Hindlimb muscle (tissue), 1 donor: ENCODE measurements around the gene ARMS2. TPM values are rescaled to one million over a fixed set of nuclear protein-coding genes. Genes with fewer than 3 reads are reported as not detected.

ENCODE experiments used
- DNase-seq: peaks from one replicate; pipeline ENCODE4 v3.0.0-alpha.2; 2013
- polyA plus RNA-seq: library from polyadenylated mRNA; unstranded; fragments of 120-200 nt; gene quantifications from one replicate; pipeline ENCODE4 v1.2.1, GENCODE V29; 2013; ENCODE audit not compliant: insufficient read length

ARMS2 gene
- polyA plus RNA-seq, 1 donor: not detected

DNA sequence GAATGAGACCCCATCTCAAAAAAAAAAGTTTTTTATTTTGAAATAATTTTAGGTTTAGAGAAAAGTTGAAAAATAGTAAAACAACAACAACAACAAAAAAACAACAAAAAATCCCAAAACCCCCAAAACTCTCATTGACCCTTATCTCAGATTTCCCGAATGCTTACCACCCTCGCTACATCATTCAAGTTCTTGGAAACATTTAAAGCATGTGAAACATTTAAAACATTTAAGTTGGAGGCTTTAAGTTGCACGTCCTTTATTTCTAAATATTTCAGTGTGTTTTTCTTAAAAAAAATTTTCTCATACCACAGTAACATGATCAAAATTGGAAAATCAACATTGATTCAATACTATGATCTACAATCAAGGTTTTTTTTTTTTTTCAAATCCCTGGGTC is 382 bp upstream of the ARMS2 start:
- no peak for DNase-seq

DNA sequence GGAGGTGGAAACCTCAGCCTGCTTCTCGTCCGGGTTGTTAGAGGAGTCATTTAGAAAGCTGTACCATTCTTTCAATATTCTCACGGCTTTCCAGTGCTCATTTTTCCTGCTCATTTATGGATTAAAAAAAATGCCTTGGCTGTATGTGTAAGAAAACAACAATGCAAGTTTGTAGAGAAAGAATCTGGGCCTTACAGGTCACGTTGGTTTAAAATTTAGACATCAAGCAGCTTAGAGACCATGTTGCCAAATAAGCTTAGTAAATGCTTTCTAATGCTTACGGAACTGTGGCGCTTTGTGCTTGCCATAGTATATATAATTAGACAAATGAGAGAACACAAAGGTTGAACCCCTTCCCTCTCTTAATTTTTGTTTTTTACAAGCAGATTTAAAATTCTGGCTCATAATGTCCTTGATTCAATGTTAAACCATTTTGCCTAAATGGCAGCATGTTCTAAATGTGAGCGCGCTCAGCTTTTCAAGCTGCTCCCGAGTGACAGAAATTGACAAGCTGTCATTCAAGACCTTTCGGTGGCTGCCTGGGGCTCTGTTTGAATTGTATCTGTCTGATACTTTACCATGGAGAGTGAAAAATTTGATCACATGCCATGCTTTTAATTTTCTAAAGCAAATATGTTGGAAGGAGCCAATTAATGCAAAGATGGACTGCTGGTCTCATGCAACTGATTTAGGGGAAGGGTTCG is 1.1 kb downstream of the ARMS2 start:
- DNase-seq: no peak

DNA sequence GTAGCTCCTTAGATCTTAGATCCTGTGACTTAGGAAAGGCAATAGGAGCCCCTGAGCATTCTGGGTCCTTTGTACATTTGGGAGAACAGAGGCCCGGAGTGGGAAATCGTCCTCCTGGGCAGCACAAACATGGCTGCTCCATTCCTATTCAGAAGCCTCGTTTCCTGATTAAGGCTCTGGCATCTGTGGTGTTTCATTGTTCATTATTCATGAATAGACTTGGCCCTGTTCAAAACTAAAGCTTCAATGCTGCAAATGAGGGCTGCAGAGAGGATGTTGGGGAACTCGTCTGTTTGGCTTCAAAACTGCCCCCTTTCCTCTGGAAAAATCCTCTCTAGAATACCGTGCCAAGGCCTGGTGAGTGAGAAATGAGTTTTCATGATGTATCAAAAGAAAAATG is 3.5 kb downstream of the ARMS2 start:
- no peak for DNase-seq

DNA sequence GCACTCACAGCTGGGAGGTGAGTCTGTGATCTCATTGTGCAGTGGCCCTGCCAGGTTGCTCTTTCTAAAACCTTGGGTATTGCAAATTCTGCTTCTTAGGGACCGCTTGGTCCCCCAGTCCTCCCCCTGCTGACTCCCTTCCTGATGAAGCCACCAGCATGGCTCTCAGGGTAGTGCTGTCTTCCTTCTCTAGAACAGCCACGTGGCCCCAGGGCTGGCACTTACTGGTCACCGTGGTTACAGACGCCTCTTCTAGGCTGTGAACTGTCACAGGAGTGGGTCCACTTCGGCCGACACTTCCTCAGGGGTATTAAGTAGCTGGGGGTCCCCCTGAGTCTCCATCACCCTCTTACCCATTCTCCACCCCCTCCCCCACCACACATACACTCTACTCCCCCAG is 4.2 kb downstream of the ARMS2 start:
- no peak for DNase-seq

DNA sequence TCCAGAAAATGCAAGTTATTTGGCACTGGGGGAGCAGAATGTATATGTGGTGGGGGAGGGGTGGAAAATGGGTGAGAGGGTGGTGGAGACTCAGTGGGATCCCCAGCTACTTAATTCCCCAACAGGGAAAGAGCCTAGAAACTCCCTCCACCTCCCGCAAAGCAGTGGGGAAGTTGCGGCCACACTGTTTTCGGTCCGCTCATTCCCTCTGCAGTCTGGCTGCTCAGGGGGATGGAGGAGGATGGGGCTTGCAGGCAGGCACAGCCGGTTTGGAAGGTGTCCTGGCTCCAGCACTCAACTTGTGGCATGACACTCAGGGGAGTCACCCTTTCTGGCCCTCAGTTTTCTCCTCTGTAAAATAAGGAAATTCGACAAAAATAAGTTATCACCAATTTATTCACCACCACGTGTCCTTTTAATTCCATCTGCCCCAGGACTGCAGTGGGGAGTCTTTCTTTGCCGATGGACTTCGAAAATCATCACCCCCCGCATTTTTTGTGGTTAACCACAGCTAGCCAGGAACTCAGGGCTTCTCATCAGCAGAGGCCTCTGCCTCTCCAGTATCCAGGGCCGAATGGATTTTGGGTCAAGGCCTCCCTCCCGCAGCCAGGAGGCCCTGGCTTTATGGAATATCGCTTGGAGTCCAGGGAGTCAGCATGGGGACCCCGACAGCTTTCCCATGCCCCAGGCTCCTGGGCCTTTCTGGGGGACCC is 5.3 kb downstream of the ARMS2 start:
- no peak for DNase-seq

DNA sequence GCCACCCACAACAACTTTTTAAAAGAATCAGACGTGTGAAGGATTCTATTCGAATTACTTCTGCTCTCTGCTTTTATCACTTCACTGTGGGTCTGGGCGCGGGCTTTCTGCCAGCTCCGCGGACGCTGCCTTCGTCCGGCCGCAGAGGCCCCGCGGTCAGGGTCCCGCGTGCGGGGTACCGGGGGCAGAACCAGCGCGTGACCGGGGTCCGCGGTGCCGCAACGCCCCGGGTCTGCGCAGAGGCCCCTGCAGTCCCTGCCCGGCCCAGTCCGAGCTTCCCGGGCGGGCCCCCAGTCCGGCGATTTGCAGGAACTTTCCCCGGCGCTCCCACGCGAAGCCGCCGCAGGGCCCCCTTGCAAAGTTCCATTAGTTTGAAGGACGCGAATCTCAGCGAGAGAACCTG is 6.4 kb downstream of the ARMS2 start:
- DNase-seq: no peak

DNA sequence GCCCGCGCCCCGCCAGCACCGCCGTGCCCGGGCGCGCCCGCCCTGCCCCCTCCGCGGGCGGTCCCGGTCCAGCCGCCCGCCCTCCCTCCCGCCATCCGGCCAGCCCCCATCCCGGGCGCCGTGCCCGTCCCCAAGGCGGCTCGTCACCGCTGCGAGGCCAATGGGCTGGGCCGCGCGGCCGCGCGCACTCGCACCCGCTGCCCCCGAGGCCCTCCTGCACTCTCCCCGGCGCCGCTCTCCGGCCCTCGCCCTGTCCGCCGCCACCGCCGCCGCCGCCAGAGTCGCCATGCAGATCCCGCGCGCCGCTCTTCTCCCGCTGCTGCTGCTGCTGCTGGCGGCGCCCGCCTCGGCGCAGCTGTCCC is 6.9 kb downstream of the ARMS2 start, which contains the start of gene HTRA1:
HTRA1 (plus strand) TSS at position 187 of the 362 bp plus-strand sequence; CDS start at position 287, 100 bp downstream.
- peak; percentile 79 for DNase-seq

DNA sequence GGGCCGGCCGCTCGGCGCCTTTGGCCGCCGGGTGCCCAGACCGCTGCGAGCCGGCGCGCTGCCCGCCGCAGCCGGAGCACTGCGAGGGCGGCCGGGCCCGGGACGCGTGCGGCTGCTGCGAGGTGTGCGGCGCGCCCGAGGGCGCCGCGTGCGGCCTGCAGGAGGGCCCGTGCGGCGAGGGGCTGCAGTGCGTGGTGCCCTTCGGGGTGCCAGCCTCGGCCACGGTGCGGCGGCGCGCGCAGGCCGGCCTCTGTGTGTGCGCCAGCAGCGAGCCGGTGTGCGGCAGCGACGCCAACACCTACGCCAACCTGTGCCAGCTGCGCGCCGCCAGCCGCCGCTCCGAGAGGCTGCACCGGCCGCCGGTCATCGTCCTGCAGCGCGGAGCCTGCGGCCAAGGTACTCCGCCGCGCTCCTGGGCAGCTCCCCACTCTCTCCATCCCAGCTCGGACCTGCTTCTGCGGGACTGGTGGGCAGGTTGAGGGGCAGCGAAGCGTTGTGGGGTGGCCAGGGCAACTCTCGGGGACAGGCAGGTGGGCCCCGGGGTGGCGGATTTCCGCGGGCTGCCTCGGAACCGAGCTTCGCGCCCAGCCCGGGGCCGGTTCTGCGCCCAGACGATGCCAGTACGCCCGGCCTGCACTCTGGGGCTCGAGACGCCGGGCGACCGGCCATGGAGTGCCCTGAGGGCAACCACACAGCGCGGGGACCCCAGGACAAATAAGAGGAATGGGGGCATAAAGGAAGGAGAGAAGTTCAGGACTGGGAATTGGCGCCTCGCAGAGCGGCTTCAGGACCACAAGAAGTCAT is 7.5 kb downstream of the ARMS2 start:
- DNase-seq: no peak

DNA sequence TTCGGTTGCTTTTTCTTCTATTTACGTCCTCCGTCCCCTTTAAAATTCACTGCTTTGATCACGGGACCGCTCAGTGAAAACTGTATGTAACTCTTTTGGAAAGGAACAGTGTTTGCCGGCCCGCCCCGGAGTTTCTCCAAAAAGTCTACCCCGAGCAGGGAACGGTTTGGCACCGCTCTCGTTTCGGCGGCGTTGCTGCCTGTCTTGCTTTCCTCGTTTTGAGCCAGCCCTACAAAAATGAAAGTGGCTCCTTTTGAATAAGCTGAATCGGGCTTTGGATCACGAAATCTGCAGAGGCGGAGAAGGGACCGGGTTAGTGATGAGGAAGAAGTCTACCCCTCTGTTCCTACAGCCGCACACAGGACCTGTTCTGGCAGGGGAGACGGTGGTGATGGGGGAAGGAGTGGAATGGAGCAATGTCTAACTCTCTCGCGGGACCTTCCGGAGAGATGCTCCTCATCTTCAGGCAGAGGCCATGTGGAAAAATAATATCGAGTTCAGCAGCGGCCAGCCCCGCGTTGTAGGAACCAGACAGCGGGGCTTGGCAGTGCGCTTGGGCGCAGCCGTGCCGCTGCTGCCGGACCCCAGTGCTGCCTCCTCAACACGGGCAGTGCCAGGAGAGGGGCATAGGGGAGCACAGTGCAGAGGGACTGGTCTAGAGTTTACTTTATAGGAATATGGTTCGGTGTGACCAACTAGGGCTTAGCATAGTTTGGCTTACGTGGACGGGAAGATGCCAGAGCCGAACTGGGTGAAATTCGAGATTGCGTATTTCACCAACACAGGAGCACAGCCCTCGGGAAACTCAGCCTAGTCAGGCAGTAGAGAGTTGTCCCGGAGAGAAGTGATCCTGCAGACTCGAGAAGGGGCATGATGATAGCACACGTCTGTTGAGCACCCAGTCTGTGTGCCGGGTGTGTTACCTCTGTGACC is 8.3 kb downstream of the ARMS2 start:
- DNase-seq: peak; percentile 79

DNA sequence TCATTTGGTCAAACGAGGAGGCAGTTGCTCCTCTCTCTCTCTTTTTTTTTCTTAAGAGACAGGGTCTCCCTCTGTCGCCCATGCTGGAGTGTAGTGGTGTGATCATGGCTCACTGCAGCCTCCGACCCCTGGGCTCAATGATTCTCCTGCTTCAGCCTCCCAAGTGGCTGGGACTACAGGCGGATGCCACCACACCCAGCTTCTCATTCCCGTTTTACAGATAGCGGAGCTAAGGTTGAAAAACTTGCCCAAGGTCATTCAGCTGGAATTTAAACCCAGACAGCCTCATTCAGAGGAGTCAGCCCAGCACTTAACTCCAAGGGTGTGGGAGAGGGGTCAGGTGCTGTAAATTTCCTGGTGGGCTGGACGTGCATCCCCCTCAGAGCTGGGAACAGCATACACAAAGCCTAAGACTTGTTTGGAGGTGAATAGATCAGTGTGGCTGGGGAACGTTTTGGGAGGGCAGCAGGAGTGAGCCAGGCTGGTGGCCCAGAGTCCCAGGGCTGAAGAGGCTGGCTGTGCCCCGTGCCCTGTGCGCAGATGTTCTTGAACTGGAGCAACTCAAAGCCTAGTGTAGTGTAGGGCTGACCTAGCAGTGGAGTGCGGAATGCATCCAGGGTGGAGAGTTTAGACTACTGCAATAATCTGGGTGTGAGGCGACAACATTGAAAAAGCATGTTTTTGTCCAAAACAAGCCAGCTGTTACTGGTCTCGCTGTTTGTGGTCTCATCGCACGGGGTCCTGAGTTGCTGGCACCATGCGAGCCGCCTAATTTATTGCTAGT is 9.2 kb downstream of the ARMS2 start:
- DNase-seq: no peak

DNA sequence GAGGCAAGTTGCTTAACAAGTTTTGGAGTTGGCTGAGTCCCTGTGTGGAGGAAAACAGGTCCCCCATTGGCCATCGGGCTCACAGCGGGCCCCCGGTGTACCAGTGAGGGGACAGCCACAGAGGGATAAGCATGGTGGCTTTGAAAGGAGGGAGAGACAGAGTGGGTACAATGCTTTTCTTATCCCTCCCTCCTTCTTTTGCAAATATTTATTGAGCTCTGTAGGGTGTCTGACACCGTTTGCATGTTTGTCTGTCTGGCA is 9.7 kb downstream of the ARMS2 start:
- DNase-seq: no peak

DNA sequence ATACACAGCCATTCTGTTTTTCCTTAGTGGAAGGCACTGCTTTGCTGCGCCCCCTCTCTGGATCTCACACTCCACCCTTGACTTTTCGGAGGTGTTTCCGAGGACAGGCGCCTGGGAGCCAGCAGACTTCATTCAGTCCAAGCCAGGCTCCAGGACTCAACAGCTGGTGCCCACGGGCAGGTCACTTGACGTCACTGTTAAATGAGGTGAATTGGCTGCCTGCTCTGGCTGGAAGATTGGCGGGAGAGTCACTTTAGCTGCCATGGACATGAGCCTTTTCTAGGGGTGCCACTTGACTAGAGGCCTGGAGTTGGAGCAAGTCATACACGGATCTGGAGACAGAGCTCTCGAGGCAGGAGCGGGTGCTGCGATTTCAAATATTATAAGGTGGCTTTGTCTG is 10.1 kb downstream of the ARMS2 start:
- no peak for DNase-seq

DNA sequence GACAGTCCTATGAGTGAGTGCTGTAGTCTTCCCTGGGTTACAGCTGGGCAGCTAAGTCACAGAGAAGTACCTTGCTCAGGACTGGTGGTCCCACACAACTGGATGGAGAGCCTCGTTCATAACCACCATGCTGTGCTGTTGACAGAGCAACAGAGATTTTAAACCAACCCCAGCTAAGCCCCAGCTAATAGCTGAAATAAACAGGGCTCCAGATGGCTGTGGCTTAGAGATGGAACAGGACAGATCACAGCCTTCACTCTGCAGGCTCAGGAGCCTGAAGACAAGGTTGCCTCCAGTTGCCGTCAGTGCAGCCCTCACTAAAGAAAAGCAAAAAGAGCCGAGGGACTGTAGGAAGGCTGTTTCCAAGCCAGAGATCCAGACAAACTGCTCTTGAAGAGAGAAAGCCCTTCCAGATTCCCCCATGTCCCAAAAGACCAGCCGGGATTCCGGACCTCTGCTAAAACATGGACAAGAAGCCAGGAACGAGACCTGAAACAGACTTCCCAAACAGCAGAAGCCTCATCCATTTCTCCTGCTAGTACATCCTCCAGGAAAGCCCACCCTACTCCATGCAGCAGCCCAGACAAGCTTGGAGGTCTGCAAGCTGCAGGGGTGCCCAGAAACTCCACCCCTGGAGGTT is 11.1 kb downstream of the ARMS2 start:
- DNase-seq: no peak

DNA sequence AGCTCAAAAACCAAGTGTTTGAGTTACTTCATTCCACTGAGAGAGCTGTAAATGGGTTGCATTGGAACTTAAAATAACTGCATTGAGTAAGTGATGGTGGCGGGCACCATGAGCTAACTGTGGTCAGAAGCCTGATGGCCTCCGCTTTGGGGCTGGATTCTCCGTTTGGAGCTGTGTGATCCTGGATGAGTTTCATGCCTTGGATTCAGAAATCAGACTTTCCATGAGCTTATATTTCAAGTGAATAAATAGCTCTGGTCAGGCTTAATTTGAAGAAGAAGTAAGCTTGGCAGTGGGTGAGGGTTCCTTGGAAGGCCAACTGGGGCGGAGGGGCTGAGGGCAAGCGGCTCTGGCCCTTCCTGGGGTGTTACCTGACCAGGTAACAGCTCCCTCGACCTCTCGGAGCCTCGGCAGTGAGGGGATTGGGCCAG is 12.5 kb downstream of the ARMS2 start:
- DNase-seq: no peak

DNA sequence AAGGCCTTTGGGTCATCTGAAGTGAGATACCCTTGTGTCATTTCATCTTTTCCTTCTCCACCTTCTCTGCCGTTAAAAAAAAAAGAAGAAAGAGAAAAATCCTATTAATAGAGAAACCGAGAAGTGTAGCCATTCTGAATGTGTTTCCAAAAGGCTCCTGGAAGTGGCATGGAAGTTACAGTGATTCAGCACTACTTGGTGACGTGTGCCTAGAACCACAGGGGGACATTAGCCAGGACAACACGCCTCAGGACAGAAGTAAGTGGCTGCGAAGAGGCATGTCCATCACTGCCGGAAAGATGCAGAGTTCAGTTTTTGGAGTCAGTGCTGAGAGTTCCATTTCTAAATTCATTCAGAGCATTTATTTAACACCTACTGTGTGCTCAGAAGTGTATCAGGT is 13.2 kb downstream of the ARMS2 start:
- no peak for DNase-seq

DNA sequence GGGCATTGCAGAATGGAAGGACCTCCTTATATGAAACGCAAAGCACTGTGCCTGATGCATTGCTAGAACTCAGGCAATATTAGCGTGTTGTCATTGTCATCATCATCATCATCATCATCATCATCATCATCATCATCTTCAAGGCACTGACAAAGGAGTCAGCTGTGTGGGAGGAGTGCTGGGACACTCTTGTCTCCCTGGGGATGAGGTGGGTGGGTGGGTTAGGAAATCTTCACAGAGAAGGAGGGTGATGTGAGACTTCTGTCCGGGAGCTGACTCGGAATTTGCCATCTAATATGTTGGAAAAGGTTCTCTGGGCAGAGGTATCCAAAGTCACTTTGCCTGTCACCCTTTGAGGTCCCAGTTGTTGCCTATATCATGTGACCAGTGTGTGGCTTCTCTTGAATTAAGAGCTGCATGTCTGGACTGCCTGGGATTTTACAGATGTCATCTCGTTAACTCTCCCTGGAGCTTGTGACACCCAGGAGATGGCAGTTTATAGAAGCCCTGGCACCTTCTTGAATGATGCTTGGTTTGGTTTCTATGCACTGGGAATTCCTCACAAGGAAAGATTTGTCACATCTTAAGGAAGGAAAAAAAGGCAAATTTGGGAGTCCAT is 14.0 kb downstream of the ARMS2 start:
- no peak for DNase-seq

DNA sequence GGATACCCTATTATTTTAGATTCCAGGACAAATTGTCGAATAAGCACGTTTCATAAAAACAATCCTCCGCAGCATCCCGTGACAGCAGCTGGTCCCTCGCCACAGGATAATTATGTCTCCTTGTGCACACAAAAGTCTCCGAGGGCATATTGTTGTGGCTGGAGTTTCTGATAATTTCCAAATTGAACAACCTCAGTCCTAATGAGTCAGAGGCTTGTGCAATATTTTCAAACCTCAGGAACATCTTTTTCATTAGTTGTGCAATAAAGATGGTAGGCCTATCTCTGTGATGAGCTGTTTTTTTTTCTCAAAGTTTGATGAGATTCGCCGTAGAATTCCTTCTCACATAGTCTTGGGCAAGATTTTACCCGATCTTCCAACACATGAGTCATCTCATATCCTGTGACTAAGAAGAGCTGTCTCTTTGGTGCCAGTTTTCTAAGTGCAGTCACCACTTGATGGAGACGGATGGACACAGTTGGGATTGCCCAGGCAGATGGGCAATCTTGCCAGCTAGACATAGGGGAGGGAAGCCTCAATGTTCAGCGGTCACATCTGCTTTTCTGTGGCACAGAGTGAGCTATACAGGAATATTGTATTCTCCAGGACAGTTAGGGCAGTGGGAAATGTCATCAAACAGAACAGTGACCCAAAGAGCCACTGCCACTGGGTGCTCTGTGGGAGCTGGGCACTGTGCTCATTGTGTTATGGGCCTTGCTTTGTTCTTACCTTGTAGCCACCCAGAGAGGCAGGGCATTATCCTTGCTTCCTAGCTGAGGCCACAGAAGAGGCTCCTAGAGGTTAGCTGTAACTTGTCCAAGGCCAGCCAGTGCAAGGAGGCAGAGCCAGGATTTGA is 14.7 kb downstream of the ARMS2 start:
- no peak for DNase-seq

DNA sequence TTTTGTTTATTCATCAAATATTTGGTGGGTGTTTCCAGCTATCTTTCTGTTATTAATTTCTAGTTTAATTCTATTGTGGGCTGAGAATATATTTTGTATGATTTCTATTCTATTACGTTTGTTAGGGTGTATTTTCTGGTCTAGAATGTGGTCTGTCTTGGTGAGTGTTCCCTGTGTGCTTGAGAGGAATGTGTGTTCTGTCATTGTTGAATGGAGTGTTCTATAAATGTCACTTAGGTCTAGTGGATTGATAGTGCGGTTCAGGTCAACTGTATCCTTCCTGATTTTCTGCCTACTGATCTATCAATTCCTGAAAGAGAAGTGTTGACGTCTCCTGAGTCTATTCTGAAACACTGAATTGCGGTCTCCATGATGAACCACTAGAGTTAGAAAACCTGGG is 15.4 kb downstream of the ARMS2 start:
- no peak for DNase-seq

DNA sequence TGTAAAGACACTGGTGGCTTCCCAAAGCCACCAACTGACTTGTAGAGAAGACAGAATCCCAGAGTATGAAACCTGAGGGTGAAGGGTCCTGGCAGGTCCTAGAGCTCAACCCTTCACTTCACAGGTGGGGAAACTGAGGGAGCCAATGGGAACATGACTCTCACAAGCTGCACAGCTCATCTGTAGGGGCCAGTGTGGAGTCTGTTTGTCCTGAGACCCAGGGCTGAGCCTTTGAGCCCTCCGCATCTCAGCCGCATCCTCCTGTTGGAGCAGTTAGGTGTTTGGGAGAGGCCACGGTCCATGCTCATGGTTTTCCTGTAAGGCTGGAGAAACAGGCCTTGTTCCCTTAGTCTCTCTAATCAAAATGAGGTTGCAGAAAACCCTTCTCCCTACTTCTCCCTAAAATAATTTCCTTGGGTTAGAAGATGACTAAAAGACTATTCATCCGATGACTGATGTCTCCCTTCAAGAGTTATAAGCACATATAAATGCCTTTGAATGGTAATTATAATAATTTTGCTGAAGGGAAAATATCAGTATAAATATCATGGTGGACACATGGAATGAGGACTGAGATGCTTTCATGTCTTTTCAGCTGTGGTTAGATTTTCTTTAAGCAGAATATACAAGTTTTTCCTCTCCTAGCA is 17.2 kb downstream of the ARMS2 start:
- DNase-seq: no peak
